BJ (cell line): ENCODE measurements around the gene KRAS. TPM values are rescaled to one million over a fixed set of nuclear protein-coding genes. Genes with fewer than 3 reads are reported as not detected.

ENCODE experiments used
- CTCF ChIA-PET: fragments of 350-600 bp; formaldehyde crosslinking; extraction: SDS; loops from one replicate; lab custom pipeline; 2021; ENCODE audit warnings: antibody characterized with exemption, inconsistent platforms; lab: Yijun Ruan, JAX
- POLR2A ChIA-PET: fragments of 300-600 bp; sonication (Branson Sonifier 250); formaldehyde crosslinking; extraction: SDS; loops from one replicate; lab custom pipeline; 2021; ENCODE audit warnings: antibody characterized with exemption; lab: Charles Lee
- DNase-seq: peaks from one replicate; pipeline ENCODE4 v3.0.0-alpha.2; 2011; ENCODE audit warnings: low read depth
- H3K27me3 ChIP-seq: 2 replicates; pipeline ENCODE4 v1.6.0; 2011; ENCODE audit warnings: low read length; ENCODE audit not compliant: control insufficient read depth, insufficient read depth
- H3K36me3 ChIP-seq: 2 replicates; pipeline ENCODE4 v1.5.1; 2011; ENCODE audit warnings: low read length; ENCODE audit not compliant: control insufficient read depth, insufficient read depth
- H3K4me3 ChIP-seq: 2 replicates; pipeline ENCODE4 v1.5.1; 2011; ENCODE audit warnings: low read depth, mild to moderate bottlenecking, control low read depth, low read length
- CTCF ChIP-seq: IDR thresholded peaks from 2 replicates; pipeline ENCODE4 v1.5.1; 2011; ENCODE audit warnings: low read depth, mild to moderate bottlenecking, control low read depth, inconsistent platforms, low read length, moderate library complexity; ENCODE audit not compliant: insufficient read depth
- polyA plus RNA-seq: library from polyadenylated mRNA; depleted of rRNA; stranded (reverse); fragments of >200 nt; gene quantifications from 2 replicates; pipeline ENCODE4 v1.2.3, GENCODE V29; 2011

The KRAS gene
- polyA plus RNA-seq, 1 experiment = 8.5 TPM

GRCh38 chr12:25243680-25243990, 7.1 kb downstream of the KRAS start:
- POLR2A ChIA-PET = no interaction called here
- H3K27me3 ChIP-seq = no peaks in the 10 kb centered on the region
- CTCF ChIA-PET = no interaction called here
- H3K4me3 ChIP-seq = no peak overlapping the region
- TF ChIP-seq CTCF = no peak
- no peak for DNase-seq
- no peaks in the 10 kb centered on the region for H3K36me3 ChIP-seq

GRCh38 chr12:25242981-25243679, 7.6 kb downstream of the KRAS start:
- H3K27me3 ChIP-seq = no peaks in the 10 kb centered on the region
- no peak for TF ChIP-seq CTCF
- ChIA-PET POLR2A (no interaction called here), CTCF (no interaction called here)
- DNase-seq = no peak
- no peaks in the 10 kb centered on the region for H3K36me3 ChIP-seq
- no peak overlapping the region for H3K4me3 ChIP-seq

GRCh38 chr12:25241167-25242020, 9.3 kb downstream of the KRAS start:
- CTCF ChIA-PET = interaction anchor here (0.5 to 1.9 kb wide), 23 partner anchors 8 to 760 kb away, joined by 3 to 7 read pairs (median 3); partner anchors contain the start of genes DNAI7, ETFRF1 and KRAS
- POLR2A ChIA-PET = no interaction called here
- no peaks in the 10 kb centered on the region for H3K27me3 ChIP-seq
- TF ChIP-seq CTCF = peak; percentile 67
- DNase-seq = no peak
- no peak overlapping the region for H3K4me3 ChIP-seq
- no peaks in the 10 kb centered on the region for H3K36me3 ChIP-seq

- no peak overlapping the region for H3K4me3 ChIP-seq
- no peak for TF ChIP-seq CTCF
- POLR2A ChIA-PET = no interaction called here
- H3K36me3 ChIP-seq = peaks cover 4% of the 10 kb centered on the region; the same call in 1 of the 2 replicates
- no peak for DNase-seq
- CTCF ChIA-PET = no interaction called here
- no peaks in the 10 kb centered on the region for H3K27me3 ChIP-seq
Measured at GRCh38 chr12:25236626-25237025, 14.1 kb downstream of the KRAS start.

- Histone ChIP-seq H3K27me3 (no peaks in the 10 kb centered on the region), H3K4me3 (no peak overlapping the region), H3K36me3 (peaks cover 4% of the 10 kb centered on the region; the same call in 1 of the 2 replicates)
- CTCF ChIA-PET = no interaction called here
- no peak for DNase-seq
- no peak for TF ChIP-seq CTCF
- POLR2A ChIA-PET = no interaction called here
Measured at GRCh38 chr12:25236190-25236589, 14.5 kb downstream of the KRAS start.
